ENCODE results near the gene GPER1. TPM values are rescaled to one million over a fixed set of nuclear protein-coding genes. Genes with fewer than 3 reads are reported as not detected.

GPER1 gene
- total and polyA plus RNA-seq, 12 donors = 1.9 to 44.1 (median 20.1) TPM

DNA sequence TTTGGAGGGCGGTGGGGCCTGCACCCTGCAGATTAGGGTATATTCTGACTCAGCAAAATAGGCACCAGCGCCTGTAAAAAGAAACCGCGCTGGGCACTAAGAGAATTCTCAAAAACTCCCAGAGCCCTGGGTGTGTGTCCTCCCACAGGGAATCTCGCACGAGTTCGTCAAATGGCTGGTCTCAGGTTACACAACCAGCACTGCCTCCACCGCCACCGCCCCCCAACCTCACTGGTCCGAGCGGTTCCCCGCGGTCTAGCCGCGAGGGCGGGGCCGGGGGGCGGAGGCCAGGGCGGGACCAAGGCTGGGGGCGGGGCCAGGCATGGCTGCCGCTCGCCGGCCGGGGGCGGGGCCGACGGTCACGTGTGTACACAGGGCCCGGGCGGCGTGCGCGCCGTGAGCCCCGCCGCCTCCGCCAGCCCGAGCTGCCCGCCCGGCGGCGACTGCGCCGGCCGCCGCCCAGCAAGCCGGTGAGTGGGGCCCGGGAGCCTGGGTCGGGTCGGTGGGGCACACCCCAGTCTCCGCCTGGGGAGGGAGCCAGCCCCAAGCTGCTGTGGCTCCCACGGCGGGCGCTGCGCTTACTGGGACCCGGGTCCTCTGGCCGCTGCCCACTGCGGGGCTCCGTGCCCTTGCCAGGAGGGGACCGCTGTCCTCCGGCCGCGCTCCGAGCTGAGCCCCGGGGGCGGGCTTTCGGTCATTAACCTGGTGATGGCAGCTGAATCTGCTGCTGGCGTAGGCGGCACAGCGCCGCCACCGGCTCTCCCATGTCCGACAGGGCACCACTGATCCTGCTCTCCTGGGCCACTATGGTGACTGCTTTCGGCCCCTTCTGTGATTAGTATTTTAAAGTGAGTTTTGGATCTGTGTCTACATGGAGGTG, 43.5 kb upstream of the GPER1 start, which contains the start of gene GPR146:
Gene GPR146, plus strand, starts transcription at position 358 of the 880 bp plus-strand sequence. CDS start 12,970 bp downstream, outside the sequence.
- Histone ChIP-seq H3K4me1 (replicated peaks in 1 of 2) (peaks cover 16 to 34% of the 10 kb centered on the region in 2 donors), H3K9me3 (replicated peaks in 1 of 3) (no peaks in the 10 kb centered on the region), H3K27ac (peak within 1 kb of the TSS; percentile 61 to 96 (median 94)), H3K36me3 (replicated peaks in 1 of 2) (no peaks in the 10 kb centered on the region), H3K4me3 (peak within 1 kb of the TSS in 2 of 4 donors; percentile 68 to 77), H3K27me3 (no peaks in the 10 kb centered on the region)
- 1 to 4% (median 1%) methylated on average over 7 to 74 of the region's 74 CpGs for WGBS, 4 donors
- intact Hi-C loops (cut with DNase I) = no loop called here
- peak; percentile 40 to 75 (median 64) for TF ChIP-seq CTCF (IDR thresholded peaks at IDR 0.05)
- peak; percentile 28 to 81 for TF ChIP-seq POLR2A (IDR thresholded peaks at IDR 0.05)
- peak; percentile 98 to 99 (median 99) for DNase-seq

DNA sequence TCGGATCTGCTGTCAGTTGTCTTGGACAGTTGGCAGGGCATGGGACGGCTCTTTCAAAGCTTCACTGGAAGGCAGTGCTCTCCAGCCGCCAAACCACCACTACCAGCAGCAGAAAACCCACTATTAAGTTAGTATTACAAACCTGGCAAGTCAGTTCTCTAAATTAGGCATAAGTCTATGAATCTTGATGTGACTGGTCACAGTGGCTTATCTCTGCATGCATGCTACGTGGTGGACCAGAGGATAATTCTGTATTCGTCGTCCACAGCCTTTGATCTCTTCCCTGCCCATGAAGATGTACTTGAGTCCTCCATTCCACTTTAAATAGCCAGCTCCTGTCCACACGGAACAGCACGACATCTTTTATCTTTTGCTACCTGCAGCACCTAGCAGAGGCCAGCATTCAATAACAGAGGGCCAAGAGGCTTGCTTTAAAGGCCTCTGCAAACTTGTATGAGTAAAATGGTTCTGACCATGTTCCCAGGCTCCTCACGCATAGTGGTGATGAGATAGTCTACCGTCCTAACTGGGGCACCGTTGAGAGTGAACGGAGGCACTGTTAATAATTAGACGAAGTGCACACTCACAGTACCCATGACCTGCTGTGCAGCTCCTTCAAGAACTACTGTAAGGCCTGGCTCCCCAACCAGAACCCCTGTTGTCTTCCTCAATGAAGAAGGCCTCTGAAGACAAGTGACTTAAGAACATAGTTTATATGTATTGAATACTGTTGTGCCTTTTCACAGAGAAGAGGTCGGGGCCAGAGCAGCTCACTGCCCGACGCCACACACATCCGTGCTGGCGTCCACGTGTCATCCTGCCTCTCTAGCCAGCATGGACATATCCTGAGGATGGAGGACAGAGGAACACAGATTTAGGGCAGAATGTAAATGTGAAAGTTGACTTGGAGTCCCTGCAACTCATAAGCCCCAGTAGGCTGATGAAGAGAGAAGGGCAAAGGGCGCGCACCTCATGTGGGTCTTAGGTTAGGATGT, 42.5 kb upstream of the GPER1 start:
- Histone ChIP-seq H3K36me3 (replicated peaks in 1 of 2) (no peaks in the 10 kb centered on the region), H3K27ac (peak overlapping the region in 4 of 5 donors; percentile 92 to 96 (median 94)), H3K4me3 (peak overlapping the region in 2 of 4 donors; percentile 68 to 77), H3K4me1 (replicated peaks in 1 of 2) (peaks cover 16 to 37% of the 10 kb centered on the region in 2 donors), H3K9me3 (replicated peaks in 1 of 3) (no peaks in the 10 kb centered on the region), H3K27me3 (no peaks in the 10 kb centered on the region)
- DNase-seq = no peak
- no peak for TF ChIP-seq CTCF (IDR thresholded peaks at IDR 0.05)
- TF ChIP-seq POLR2A (IDR thresholded peaks at IDR 0.05) = no peak
- intact Hi-C loops (cut with DNase I) = no loop called here
- WGBS, 4 donors = 70 to 74% (median 70%) methylated on average over 21 of the region's 21 CpGs

GRCh38 chr7:1046722-1047679, 40.9 kb upstream of the GPER1 start:
- intact Hi-C loops (cut with DNase I) = no loop called here
- no peaks in the 10 kb centered on the region for H3K9me3 ChIP-seq (replicated peaks in 1 of 3)
- WGBS, 4 donors = 82 to 88% (median 86%) methylated on average over 15 of the region's 15 CpGs
- TF ChIP-seq POLR2A (IDR thresholded peaks at IDR 0.05) = no peak
- no peak for TF ChIP-seq CTCF (IDR thresholded peaks at IDR 0.05)
- H3K27me3 ChIP-seq = no peaks in the 10 kb centered on the region
- no peak overlapping the region for H3K4me3 ChIP-seq
- peak overlapping the region in 1 of 5 donors; percentile 17 for H3K27ac ChIP-seq
- no peaks in the 10 kb centered on the region for H3K36me3 ChIP-seq (replicated peaks in 1 of 2)
- DNase-seq = no peak
- H3K4me1 ChIP-seq (replicated peaks in 1 of 2) = peaks cover 16 to 43% of the 10 kb centered on the region in 2 donors

All from adrenal gland (tissue), 12 donors.